GM10266 (cell line): ENCODE measurements around the gene AFF3.

Experiments
- DNase-seq: peaks from one replicate; pipeline ENCODE4 v3.0.0; 2012; ENCODE audit errors: extremely low spot score
- CTCF ChIP-seq: IDR thresholded peaks from 2 replicates; pipeline ENCODE4 v1.5.1; 2012; ENCODE audit warnings: mild to moderate bottlenecking, low read depth; ENCODE audit not compliant: control insufficient read depth, insufficient read depth; ENCODE audit errors: missing control alignments

Gene AFF3

GRCh38 chr2:100042562-100042961 is 99.8 kb downstream of the AFF3 start:
- no peak for DNase-seq
- TF ChIP-seq CTCF = no peak

GRCh38 chr2:100041946-100042345 is 100.4 kb downstream of the AFF3 start:
- no peak for TF ChIP-seq CTCF

GRCh38 chr2:100041385-100041784 is 101.0 kb downstream of the AFF3 start:
- DNase-seq = no peak
- no peak for TF ChIP-seq CTCF

More at GRCh38 chr2:100041946-100042345, 100.4 kb downstream of the AFF3 start:
- no peak for DNase-seq

- TF ChIP-seq CTCF = no peak
- DNase-seq = no peak
These were observed 101.5 kb downstream of the AFF3 start for GRCh38 chr2:100040906-100041305.

GRCh38 chr2:100039291-100039980 is 103.0 kb downstream of the AFF3 start:
- no peak for TF ChIP-seq CTCF
- DNase-seq = no peak

- TF ChIP-seq CTCF = no peak
- DNase-seq = no peak
These were observed 104.4 kb downstream of the AFF3 start for GRCh38 chr2:100038011-100038410.

GRCh38 chr2:100036793-100037192 is 105.6 kb downstream of the AFF3 start:
- no peak for DNase-seq
- TF ChIP-seq CTCF = no peak
